GM19043 (cell line): ENCODE results near the gene BLOC1S1.
A peak's percentile ranks its signal among the peaks of the same experiment; 100 is the strongest.

ENCODE experiments used
- ATAC-seq: cut with Tn5 transposase; IDR thresholded peaks from one replicate; pipeline ENCODE4 v1.9.1; 2021; ENCODE audit warnings: low read depth; ENCODE audit not compliant: unreplicated experiment

BLOC1S1 gene

DNA sequence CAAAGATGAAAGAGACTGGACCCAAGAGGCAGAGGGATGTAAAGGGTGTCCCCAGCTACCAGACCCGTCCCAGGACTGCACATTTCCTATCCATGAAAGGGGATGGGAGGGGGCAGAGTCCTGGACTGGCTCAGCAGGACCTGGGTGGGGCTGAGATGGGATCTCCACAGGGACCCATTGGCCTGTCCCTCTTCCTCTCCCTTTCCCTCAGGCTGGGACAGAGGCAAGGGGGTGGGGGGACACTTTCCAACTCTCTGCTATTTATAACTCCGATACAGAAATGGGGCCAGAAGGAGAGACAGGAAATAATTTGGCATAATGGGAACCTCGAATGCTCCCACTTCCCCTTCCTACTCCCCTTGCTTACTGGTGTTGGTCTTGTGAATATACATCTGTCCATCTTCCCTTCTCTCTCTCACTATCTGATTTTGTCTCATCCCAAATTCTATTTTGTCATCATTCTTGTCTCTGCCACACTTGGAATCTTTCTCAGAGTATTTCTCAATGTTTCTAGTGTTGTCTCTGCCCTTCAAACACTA lies 7.1 kb upstream of the BLOC1S1 start:
- no peak for ATAC-seq

DNA sequence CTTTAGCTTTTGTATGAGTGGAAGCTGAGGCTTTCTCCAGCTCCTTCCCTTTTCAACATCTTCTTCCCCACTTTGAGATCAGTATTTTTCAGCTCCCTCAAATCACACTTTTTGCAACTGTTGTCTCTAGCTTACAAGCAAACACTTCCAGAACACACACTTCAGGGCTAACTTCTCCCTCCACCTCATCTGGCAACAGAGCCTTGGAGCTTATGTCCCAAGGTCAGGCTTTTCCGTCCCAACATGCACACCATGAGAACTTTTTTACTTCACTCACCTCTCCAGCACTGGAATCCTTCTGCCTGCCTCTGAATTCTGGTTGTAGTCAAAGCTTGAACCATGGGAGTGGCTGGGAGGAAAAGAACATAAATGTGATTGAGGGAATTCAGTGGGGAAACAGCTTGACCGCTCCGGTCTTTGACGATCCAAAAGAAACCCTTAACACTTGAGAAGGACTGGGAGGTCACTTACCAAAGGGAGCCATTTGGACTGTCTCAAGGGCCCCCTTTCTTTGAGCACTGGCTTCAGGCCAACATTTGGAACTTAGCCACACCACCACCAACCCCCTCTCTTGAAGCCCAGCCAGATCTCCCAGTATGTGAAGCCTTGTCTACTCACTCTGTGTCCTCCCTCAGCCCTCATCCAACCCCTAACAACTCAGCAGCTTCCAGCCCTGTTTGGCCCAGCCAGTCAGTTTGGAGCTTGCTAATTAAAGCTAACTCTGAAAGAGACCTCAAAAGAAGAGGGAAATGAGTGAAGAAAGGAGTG lies 3.9 kb upstream of the BLOC1S1 start:
- ATAC-seq, result no peak

DNA sequence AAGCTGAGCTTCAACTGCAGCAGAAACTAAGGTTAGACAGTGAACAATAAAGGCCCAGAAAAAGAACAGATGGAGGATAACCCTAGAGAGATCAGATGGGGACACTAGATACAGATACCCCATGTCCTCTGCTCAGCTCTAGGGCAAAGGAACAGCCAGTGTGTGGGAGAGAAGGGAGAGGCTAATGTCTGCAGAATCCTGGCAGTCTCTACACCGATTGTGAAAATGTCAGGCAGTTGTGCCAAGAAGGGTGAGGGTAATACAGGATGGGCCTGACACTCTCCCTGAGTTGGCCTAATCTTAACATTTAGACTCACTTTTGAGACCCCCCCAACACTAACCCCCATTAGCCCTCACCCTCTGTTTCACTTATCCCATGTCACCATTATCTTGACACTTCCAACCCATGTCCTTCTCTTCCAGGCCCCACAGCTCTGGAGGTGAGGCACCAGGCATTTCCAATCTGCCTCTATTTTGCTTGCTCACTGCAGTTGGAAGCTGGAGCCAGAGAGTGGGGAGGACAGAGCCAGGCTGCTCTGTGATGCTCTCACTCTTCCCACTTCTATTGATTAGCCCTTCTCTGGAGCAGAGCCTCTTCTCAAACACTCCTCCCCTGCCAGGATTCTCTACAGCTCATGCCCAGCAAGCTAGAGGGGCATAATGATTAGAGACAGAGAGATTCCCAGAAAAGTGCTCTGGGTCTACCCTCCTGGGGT lies 3.0 kb upstream of the BLOC1S1 start:
- no peak for ATAC-seq

DNA sequence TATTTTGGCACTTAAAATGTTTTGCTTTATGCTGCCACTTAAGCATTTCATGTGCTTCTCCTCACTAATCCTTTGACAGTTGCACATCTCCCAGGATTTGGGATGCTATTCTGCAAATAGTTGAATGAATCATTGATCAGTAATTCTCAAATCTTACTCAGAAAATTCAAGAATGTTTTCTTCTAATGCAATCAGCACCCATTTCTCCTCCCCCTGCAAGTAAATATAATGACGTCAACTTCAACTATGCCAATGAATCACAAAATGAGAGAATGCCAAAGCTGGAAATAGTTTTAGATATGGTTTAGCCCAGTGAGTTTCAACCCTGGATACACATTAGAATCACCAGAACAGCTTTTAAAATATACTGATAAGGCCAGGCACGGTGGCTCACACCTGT lies 2.1 kb upstream of the BLOC1S1 start:
- no peak for ATAC-seq

DNA sequence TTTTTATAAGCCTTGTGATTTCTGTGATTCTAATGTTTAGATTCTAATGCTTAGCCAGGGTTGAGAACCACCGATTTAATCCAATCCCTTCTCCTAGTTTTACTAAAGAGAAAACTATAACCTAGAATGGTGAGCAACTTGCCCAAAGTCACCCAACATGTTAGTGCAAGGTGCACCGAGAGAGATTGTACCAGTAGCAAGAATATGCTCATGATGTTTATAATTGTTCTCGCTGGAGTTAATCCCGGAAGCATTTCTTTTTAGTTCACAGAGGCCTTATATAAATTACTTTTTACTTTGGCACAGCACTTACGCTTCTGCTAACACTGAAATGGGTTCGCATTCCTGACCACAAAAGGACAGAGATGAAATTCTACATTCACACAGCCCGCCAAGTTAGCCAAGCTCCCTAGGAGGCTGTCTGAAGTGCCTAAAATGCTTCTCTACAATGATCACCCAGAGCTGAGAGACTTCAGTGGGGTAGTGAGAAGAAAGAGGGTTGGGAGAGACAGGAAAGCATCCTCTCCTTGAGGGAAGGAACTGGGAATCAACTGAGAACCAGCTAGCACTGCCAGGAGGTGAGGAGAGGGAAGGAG lies 579 bp upstream of the BLOC1S1 start:
- ATAC-seq, result no peak

DNA sequence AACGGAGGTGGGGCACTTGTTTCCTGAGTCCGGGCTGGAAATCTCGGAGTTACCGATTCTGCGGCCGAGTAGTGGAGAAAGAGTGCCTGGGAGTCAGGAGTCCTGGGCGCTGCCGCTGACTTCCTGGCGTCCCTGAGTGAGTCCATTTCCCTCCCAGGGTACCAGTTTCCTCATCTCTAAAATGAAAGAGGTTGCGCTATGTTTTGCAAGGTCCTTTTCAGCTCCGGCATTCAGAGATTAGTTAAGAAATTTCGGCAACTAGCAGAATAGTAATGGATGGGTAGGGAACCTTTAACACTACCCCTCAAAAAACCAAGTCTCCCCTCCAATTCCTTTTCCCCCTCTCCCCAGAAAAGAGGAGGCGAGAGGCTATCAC lies 724 bp downstream of the BLOC1S1 start:
- no peak for ATAC-seq

DNA sequence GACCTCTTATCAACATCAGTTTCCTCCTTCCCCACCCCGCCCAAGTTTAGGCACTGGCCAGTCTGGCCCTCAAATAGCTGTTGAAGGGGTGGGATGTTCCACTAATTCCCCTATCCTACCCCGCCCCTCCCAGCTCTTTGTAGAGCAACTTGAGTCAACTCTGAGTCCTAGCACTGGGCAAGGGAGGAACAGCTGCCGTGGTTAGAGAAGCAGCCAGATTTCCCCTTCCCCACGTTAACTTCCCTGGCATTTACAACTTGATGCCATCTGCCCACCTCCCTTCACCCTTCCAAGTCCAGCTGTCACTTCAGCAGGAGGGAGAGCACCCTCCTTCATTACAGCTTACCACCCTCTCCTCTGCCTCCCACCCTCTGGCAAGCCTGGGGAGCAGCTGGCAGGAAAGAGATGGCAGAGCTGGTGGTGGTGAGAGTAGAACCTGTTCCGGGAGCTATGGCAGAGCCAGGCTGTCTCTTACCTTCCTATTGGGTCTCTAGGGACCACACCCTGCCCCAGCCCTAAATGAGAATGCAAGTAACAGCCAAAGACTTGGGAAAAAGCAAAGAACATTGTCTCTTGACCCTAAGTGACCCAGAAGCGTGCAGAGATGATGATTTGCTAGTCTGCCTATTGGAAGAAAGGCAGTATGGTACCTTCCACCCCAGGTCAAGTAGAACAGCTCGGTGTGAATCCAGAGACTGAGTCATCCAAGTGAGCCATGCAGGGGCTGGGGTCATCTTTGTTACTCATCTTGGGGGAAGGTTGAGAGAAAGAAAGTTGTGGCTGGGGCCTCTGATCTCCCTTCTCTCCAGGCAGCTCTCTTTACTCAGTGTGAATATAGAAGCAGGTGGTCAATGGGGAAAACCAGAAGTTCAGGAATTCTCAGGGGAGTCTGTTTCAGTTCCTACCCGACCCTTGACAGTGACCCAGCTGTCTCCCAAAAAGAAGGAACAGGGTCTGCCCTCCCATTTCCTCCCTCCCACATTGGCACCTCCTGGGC lies 1.5 kb downstream of the BLOC1S1 start:
- ATAC-seq, result no peak

DNA sequence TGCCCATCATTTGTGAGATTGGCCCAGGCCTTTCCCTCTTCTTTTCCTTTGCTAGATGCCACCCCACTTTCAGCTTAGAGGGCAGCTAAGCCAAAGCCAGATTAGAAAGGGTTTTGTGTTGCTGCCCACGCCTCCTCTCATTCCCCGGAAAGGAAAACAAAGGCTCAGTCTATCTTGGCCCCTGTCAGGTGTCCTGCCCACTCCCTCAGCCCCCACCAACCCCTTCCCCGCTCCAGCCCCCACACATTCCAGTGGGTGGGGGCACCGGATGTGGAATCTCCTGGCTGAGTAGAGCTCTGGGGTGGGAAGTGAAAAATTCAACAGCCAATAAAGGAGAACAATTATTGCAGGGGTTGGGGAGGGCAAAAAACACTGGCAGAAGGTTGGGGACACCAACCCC lies 2.2 kb downstream of the BLOC1S1 start:
- ATAC-seq, result no peak

DNA sequence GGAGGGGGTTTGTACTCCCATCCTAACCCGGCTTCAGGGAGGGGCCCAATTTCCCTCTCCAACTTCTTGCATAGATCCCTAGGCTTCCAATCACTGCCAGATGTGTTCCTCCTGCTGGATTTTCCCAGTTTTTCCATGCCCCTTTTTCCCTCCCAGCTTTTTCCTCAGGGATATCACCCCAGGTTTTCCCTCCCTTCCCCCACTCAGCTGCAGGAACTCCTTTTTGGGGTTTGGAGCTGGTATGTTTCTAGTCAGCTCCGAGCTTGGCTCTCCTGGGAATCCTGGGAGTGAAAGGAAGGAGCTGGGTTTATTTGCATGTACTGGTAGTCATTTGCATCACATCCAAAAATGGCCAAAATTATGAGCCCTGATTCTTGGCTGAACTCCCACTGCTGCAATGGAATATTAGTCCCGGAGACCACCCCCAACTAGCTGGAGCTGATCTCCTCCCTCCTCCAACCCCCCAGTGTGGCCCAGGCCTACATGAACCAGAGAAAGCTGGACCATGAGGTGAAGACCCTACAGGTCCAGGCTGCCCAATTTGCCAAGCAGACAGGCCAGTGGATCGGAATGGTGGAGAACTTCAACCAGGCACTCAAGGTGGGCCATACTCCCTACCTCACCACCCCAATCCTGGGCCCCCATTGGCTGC lies 2.9 kb downstream of the BLOC1S1 start:
- no peak for ATAC-seq

DNA sequence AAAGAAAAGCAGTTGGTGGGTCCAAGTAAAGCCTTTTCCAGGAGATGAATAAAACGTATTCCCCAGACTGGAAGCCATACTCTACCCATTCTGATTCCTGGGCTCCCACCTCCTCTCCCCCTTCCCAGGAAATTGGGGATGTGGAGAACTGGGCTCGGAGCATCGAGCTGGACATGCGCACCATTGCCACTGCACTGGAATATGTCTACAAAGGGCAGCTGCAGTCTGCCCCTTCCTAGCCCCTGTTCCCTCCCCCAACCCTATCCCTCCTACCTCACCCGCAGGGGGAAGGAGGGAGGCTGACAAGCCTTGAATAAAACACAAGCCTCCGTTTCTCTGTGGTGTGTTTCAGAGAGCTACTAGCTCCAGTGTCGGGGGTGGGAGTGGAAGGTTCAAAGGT lies 3.5 kb downstream of the BLOC1S1 start:
- no peak for ATAC-seq

DNA sequence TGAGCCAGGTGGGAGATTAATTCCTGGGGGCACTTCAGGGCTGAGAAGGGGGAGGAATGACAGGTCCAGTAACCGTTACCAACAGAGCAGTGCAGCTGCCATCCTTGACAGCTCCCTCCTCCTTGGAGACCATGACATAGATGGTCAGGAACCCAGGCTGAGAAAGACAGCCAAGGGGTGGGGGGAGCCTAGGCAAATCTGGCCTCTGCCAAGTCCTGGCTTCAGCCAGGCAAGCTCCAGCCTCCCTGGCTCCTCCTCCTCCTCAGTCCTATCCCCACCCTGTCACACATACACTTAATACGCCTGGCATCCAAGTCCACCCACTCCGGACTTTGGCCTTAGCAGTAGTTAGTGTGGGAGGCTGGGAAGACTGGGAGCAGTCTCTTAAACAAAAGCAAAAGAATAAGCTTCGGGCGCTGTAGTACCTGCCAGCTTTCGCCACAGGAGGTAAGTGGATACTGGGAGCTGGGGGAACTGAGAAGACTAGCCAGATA lies 4.3 kb downstream of the BLOC1S1 start, which contains the start of gene RDH5:
Gene RDH5, plus strand, starts transcription at position 323 of the 494 bp plus-strand sequence. CDS start 792 bp downstream, outside the sequence.
- no peak for ATAC-seq

DNA sequence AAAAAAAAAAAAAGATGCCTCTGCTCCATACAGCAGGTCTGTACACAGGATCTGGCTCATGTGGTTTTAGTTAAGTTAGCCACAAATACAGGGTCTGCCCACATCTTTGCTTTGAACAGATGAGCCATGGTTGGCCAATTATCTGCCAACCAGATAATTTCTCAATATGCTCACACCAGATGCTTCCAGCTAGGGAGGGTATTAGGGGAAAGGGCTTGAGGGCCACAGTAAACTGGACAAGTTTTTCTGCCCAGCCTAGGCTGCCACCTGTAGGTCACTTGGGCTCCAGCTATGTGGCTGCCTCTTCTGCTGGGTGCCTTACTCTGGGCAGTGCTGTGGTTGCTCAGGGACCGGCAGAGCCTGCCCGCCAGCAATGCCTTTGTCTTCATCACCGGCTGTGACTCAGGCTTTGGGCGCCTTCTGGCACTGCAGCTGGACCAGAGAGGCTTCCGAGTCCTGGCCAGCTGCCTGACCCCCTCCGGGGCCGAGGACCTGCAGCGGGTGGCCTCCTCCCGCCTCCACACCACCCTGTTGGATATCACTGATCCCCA lies 5.1 kb downstream of the BLOC1S1 start:
- no peak for ATAC-seq

DNA sequence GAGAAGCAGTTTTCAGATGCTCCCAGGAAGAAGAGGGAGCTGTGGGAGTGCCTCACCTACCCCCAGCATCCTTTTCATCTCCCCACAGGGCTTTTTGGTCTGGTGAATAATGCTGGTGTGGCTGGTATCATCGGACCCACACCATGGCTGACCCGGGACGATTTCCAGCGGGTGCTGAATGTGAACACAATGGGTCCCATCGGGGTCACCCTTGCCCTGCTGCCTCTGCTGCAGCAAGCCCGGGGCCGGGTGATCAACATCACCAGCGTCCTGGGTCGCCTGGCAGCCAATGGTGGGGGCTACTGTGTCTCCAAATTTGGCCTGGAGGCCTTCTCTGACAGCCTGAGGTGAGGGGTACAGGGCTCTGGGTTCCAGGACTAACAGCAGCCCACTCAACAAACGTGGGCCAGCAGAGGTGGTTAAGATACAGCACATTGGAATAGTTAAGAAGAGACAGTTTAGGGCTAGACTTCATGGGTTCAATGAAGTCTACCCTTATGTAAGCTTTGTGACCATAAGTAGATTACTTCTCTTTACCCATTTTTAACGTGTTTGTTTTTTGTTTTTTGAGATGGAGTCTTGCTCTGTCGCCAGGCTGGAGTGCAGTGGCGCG lies 5.9 kb downstream of the BLOC1S1 start:
- ATAC-seq, result no peak

DNA sequence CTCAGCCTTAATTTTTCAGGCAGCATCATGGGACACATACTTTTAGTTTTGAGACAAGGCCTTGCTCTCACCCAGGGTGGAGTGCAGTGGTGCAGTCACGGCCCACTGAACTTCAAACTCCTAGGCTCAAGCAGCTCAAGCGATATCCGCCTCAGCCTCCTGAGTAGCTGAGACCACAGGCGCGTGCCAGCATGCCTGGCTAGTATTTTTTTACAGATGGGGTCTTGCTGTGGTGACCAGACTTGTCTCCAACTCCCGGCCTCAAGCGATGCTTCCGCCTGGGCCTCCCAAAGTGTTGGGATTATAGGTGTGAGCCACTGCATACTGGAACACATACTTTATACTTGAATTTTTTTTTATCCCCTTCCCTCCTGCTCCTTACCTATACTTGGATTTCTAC lies 7.1 kb downstream of the BLOC1S1 start:
- no peak for ATAC-seq

DNA sequence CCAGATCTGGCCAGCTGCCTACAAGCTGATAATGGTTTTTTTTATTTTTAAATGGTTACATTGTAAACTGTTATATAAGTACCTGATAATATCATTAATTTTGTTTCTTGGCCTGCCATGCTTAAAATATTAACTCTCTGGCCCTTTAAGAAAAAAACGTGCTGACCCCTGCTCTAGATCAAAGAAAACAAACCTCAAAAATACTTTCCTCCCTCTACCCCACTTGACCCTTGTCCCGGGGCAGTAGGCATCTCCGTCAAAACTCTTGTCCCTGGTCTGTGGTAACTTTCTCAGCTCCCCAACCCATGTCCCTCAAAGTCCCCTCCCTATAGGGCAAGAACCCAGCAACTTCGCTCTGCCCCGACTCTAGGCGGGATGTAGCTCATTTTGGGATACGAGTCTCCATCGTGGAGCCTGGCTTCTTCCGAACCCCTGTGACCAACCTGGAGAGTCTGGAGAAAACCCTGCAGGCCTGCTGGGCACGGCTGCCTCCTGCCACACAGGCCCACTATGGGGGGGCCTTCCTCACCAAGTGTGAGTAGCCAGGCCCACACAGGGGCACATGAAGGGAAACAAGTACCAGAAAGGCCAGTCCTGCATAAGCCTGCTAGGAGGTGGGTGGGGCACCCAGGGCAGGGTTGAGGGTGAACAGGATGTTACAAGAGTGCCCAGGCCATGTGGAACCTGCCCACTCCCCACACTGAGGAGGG lies 7.8 kb downstream of the BLOC1S1 start:
- ATAC-seq, result no peak

DNA sequence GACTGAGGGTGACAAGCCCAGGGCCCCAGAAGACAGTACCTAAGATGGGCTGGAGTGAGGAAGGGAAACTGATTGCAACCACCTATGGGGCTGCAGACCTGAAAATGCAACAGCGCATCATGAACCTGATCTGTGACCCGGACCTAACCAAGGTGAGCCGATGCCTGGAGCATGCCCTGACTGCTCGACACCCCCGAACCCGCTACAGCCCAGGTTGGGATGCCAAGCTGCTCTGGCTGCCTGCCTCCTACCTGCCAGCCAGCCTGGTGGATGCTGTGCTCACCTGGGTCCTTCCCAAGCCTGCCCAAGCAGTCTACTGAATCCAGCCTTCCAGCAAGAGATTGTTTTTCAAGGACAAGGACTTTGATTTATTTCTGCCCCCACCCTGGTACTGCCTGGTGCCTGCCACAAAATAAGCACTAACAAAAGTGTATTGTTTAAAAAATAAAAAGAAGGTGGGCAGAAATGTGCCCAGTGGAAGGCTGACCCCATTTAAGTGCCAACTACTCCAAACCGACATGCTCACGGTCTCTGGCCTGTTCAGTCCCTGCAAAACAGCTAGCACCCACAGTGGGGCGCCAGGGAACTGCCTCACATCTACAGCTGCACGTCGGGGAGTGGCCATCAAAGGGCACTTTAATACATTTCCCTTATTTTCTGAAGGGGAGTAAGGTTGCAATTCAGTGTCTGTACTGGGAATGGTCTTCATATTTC lies 8.5 kb downstream of the BLOC1S1 start:
- ATAC-seq, result peak; percentile 31

DNA sequence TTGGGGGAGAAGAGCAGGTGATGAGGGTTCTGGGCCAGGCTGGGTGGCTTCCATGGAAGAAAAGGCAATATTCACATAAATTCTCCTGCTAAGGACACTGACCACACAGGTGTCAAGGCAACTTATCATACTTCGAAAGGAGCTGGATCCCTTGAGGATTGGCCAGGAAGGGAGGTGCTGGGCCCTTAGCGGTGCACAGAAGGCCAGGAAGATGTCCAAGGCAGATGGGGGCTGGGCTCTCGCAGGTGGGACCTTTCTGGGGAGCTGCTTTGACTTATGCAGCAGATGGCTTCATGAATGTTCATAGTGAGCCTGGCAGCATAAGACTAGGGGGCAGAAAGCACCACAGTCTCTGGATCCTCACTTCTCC lies 9.1 kb downstream of the BLOC1S1 start:
- no peak for ATAC-seq

DNA sequence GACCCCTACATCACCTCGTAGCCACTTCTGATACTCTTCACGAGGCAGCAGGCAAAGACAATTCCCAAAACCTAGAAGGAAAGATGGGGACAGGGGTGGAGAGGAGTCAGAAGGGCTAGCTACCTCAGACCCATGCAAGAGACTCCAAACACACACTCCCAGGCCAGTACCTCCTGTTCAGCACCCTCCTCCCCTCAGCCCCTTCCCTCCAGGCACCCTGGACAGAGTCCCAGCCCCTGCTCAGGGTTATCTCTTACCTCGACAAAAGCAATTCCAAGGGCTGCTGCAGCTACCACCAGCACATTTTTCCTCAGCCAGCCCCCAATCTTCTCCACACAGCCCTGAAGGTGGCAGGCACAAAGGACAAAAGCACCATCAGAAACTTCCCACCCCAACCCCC lies 9.7 kb downstream of the BLOC1S1 start:
- no peak for ATAC-seq
